NCI-H2107 treated with DMSO at 0.1 percent for 48 hours (cell line): Measurements from ENCODE around the gene EFNB3.

Experiments
- DNase-seq: peaks from one replicate; lab custom pipeline; 2025; ENCODE audit not compliant: unreplicated experiment; lab: John Stamatoyannopoulos, UW

Gene EFNB3

DNA sequence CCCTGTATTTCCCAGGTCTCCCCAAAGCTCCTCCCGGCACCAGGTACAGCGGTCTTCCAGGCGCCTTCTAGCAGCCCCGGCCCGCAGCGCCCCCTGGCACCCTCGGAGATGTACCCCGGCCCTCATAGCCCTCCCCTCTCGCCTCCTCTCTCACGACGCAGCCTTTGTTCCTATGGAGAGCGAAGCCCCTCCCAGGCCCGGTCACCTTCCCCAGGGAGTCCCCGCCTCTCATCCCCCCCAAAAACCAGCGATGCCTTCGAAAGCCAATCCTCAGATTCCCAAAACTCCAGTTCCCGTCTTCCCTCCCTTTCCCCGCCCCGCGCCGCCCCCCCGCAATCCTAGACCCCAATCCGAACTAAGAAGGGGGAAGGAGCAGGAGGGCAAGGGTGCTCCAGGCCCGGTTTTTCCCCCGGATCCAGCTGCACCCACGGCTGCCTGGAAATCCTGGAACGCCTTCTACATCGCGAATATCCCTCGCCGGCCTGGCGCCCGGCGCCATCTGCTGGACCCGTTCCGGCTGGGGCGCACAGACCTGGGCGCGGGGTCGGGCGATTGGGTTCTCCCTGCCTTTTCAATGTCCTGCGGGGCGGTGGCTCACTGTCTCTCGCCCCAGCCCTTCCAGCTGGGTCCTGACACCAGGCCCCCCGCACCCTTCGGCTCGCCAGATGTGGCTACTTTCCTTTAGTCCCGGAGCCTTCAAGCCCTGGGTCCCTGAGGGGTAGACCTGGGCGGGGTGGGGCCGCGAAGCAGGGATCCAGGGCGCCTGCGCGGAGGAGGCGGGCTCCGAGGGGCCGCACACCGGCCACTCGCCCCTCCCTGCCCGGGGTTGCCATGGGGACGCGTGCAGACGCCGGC, 12.1 kb downstream of the EFNB3 start, which contains the start of gene DNAH2:
Gene DNAH2, plus strand, starts transcription at position 844 of the 855 bp plus-strand sequence. CDS start 1,991 bp downstream, outside the sequence.
- peak; percentile 37 for DNase-seq

- no peak for DNase-seq
Observed at GRCh38 chr17:7717756-7718350, 12.9 kb downstream of the EFNB3 start.

DNA sequence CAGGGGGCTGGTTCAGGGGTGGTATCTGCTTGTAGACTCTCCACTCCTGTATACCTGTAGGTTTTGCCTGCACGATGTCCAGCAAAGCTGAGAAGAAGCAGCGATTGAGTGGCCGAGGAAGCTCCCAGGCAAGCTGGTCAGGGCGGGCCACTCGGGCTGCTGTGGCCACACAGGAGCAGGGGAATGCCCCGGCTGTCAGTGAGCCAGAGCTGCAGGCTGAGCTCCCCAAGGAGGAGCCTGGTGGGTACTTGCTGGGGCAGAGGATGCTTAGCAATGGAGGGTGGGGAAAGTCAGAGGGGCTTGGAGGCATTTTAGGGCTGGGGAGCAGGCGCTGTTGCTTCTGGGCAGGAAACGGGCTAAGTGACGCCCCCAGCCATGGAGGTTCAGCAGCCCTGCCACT, 14.7 kb downstream of the EFNB3 start:
- no peak for DNase-seq

GRCh38 chr17:7720125-7720524, 15.1 kb downstream of the EFNB3 start:
- DNase-seq: no peak

DNA sequence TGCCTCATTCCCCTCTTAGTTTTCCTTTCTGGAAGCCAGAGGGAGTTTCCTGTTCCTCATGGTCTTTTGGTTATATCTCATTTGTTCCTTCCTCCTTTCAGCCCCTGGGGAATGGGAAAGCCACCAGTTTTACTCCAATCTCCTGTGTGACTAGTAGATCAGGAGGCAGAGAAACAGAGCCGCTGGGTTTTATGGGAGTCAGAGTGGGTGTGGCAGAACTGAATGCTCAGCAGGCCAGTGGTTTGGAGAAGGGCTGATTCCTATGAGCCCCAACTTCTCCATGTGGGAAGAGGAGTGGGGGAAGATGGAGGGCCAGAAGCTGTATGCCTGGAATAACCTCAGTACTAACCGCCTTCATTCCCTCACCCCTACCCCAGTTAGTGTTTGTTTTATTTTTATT, 16.6 kb downstream of the EFNB3 start:
- no peak for DNase-seq

DNA sequence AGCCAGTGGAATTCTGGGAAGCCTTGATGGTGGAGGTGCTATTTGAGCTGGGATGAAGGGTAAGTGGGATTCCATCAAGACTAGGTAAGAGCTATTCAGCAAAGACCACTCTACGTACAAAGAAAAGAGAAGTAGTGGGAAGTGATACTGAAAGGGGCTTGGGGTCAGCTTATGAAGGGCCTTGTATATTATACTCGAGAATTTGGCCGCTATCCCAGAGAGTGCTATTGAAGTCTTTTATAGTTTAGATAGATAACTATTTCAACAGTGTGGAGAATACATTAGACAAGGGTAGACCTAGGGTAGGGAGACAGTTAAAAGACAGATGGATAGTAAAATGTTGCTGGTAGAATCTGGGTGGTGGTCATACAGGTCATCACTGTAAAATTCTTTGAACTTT, 22.9 kb downstream of the EFNB3 start:
- no peak for DNase-seq

DNA sequence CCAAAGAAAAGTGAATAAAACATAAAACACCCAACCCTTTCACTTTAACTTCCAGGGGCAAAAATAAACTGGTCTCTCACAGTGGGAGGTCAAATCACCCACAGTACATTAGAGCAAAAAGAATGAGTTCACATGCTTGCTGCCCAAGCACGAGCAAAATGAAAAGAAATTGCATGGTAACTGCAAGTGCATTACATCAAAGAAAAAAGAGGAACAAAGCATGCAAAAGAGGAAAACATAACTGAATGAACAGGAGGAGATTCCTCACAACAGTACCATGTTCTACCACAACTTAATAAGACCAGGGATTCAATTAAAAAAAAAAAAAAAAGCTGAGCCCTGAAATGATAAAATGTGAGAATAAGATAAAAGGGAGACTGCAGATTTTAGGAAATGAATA, 24.8 kb downstream of the EFNB3 start:
- DNase-seq: no peak

DNA sequence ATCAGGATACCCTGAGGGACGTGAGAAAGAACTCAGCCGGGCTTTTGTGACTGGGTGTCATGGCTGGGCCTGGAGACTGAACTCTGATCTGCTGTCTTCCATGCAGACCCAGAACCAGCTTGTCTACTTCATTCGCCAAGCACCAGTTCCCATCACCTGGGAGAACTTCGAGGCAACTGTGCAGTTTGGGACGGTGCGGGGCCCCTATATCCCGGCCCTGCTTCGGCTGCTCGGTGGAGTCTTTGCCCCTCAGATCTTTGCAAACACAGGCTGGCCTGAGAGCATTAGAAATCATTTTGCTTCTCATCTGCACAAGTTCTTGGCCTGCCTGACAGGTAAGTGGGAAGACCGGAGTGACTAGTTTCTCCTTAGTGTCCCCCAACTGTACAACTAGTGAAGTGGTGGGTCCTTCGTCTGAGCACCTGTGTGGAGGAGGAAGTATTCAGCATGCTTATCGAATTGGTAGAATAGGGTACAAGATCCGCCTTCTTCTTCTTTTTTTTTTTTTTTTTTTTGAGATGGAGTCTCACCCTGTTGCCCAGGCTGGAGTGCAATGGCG, 28.1 kb downstream of the EFNB3 start:
- DNase-seq: no peak

GRCh38 chr17:7737601-7738000, 32.6 kb downstream of the EFNB3 start:
- no peak for DNase-seq

GRCh38 chr17:7739746-7740145, 34.7 kb downstream of the EFNB3 start:
- no peak for DNase-seq

- no peak for DNase-seq
Observed at GRCh38 chr17:7740481-7741001, 35.5 kb downstream of the EFNB3 start.

DNA sequence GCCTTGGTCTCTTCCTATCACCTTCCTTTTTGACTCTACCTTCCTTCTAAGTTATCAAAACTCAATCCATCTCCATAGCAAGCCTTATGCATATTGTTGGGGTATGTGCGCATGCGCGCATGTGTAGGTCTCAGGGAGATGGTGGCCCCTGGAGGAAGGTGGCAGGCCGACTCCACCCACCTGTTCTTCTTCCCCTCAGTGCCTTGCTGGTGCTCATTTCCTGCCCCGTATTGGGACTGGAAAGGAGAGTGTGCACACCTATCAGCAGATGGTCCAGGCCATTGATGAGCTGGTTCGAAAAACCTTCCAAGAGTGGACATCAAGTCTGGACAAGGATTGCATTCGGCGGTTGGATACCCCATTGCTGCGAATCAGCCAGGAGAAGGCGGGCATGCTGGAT, 37.7 kb downstream of the EFNB3 start:
- no peak for DNase-seq

GRCh38 chr17:7744416-7744815, 39.4 kb downstream of the EFNB3 start:
- no peak for DNase-seq

GRCh38 chr17:7745748-7746470, 40.9 kb downstream of the EFNB3 start:
- no peak for DNase-seq

DNA sequence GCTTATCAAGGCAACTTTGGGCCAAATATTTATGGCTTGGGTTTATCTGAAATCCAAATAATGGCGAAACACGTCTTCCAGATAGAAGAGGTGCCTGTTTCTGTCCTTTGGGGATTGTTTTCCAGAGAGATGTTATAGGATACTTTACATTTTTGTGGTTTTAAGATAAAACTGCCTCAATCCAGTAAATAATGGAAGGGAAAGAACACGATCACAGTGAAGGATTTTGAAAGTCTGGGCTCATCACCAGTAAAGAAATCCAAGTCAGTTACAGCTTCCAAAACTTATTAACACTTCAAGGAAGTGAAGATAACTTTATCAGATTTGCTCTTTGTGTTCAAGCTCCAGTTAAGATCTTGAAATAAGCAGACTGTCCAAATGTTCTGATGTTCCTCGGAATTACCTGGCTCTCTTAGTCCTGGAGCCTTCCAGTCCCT, 42.7 kb downstream of the EFNB3 start:
- no peak for DNase-seq

DNA sequence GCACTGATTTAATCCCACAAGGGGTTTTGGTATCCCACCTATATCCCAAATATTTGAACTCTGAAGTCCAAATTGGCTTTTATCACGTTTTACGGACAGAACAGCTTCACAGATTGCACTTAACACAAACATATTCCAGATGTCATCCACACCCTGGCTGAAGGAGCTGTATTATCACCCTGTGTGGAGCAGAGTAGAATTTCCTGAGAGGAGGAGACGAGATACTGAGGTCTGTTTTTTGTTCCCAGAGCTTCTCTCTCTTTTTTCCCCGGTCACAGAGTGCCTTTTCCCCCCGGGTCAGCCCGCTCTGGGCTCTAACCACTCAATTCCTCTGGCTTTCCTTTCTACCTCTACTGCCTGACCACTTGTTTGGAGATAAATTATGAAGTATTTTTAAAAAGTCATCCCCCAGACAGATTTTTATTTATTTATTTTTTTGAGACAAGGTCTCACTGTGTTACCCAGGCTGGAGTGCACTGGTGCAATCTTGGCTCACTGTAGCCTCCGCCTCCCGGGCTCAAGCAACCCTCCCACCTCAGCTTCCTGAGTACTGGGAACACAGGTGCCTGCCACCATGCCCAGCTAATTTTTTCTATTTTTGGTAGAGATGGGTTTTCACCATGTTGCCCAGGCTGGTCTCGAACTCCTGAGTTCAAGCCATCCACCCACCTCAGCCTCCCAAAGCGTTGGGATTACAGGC, 43.2 kb downstream of the EFNB3 start:
- DNase-seq: no peak

DNA sequence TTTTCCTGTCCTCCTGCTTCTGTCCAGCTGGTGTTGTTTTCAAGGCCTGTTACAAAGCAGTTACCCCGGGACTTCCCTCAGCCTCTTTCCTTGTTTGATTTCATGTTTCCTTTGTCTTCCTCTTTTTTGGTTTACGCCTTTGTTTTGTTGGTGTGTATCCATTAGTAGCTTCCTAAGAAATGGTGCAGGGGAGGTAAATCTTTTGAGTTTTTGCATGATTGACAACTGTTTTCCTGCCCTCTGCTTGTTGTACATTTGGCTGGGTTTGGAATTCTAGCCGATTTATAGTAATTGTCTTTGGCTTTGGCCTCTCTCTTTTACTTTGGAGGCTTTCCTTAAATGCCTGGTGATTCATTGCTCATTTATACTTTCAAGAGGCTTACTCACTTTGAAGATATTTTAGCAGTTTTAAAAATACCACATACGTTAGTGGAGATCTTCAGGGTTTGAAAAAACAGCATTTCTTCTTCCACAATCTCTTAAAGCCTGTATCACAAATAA, 45.4 kb downstream of the EFNB3 start:
- no peak for DNase-seq

GRCh38 chr17:7754656-7755055, 49.7 kb downstream of the EFNB3 start:
- no peak for DNase-seq

GRCh38 chr17:7755095-7755890, 50.3 kb downstream of the EFNB3 start:
- DNase-seq: no peak

GRCh38 chr17:7756968-7757367, 52.0 kb downstream of the EFNB3 start:
- DNase-seq: no peak
